Activated T-helper 1 cell treated with anti-CD3 and anti-CD28 coated beads, Interleukin-12 subunit alpha, Interleukin-12 subunit beta, Interleukin-2, Interleukin-4 antibody, amounts not matched to agents 30 ng/mL and 10 ng/mL and 1 ng/mL, durations not matched to agents 14 hours and 24 hours and 36 hours (primary cell): ENCODE data around the gene ETFA. TPM values are rescaled to one million over a fixed set of nuclear protein-coding genes. Genes with fewer than 3 reads are reported as not detected.

Experiments used
- DNase-seq: peaks from one replicate; pipeline ENCODE4 v3.0.0; 2021; ENCODE audit warnings: low spot score
- H3K27ac Mint-ChIP-seq: one replicate; pipeline ENCODE4 v1.8.0; 2021; ENCODE audit warnings: mild to moderate bottlenecking, mixed read lengths
- H3K27me3 Mint-ChIP-seq: one replicate; pipeline ENCODE4 v1.8.0; 2022; ENCODE audit warnings: mild to moderate bottlenecking, moderate library complexity, mixed read lengths; ENCODE audit not compliant: insufficient read depth
- H3K36me3 Mint-ChIP-seq: one replicate; pipeline ENCODE4 v1.8.0; 2021; ENCODE audit warnings: low read depth, mixed read lengths
- H3K4me1 Mint-ChIP-seq: one replicate; pipeline ENCODE4 v1.8.0; 2021; ENCODE audit warnings: low read depth, mixed read lengths
- H3K4me3 Mint-ChIP-seq: one replicate; pipeline ENCODE4 v1.8.0; 2021; ENCODE audit warnings: mild to moderate bottlenecking, moderate library complexity, mixed read lengths
- H3K9me3 Mint-ChIP-seq: one replicate; pipeline ENCODE4 v1.8.0; 2021; ENCODE audit warnings: mixed read lengths
- intact Hi-C: fragments of 100-400 bp; cut with micrococcal nuclease; formaldehyde crosslinking; loops from one replicate; pipeline ENCODE4 v1.15.1; 2024
- total RNA-seq: library from RNA; stranded (reverse); gene quantifications from 2 replicates; pipeline ENCODE4 v1.2.3, GENCODE V29; 2022

ETFA gene
- total RNA-seq, 1 donor from 2014 or later = 129 TPM

DNA sequence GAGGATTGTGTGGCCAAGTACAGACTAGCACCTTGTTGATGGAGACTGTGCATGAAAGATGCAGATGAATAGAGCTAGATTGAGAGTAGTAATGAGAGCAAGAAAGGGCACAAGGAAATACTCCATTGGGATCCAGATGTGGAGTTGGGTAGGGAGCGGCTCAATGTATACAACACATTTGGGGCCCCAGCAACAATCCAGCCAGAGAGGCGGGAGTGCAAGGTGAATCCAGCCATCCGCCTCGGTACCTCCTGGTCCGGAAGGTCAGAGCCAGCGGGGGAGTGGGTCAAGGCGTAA is 34.3 kb upstream of the ETFA start:
- H3K4me1 Mint-ChIP-seq = peaks cover 20% of the 10 kb centered on the region
- intact Hi-C loops = loop anchor here (10.0 kb wide), 2 partner anchors 229 to 281 kb away; no protein-coding TSS in a partner anchor
- peak overlapping the region; percentile 64 for H3K4me3 Mint-ChIP-seq
- no peaks in the 10 kb centered on the region for H3K9me3 Mint-ChIP-seq
- no peak for DNase-seq
- peaks cover 74% of the 10 kb centered on the region for H3K27me3 Mint-ChIP-seq
- H3K27ac Mint-ChIP-seq = peak overlapping the region; percentile 10
- H3K36me3 Mint-ChIP-seq = peaks cover 2% of the 10 kb centered on the region

DNA sequence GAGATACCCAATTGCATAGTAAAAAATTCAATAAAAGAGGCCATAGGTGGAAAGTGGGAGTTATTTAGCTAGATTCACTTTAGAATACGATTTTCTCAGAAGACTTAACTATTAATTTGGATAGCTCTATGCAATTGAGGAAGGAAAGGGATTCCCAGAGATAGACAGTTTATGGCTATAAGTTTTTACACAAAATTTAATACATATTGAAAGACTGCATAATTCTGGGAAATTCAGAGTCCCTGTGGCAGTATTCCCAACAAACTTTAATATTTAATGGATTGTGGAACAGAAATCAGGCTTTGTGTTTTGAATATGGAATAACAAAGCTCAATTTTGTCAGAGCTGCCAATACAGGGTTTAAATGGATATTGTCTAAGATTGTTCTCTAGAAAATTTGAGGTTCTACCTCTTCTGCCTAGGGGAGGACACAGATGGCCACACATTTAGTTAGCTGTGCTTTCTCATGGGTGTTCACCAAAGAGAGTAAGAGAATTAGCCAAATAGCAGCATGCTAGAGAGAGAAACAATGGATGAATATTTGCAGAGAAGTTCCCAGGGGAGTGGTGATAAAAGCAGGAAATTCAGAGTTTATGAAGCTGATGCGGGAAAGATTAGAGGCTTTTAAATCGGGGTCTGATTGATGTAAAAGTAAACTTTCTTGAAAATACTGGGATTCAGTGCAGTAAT is 33.8 kb upstream of the ETFA start:
- no peaks in the 10 kb centered on the region for H3K9me3 Mint-ChIP-seq
- intact Hi-C loops = loop anchor here (10.0 kb wide), 2 partner anchors 230 to 280 kb away; no protein-coding TSS in a partner anchor
- H3K27me3 Mint-ChIP-seq = peaks cover 75% of the 10 kb centered on the region
- peaks cover 4% of the 10 kb centered on the region for H3K36me3 Mint-ChIP-seq
- H3K4me3 Mint-ChIP-seq = peak overlapping the region; percentile 64
- peaks cover 25% of the 10 kb centered on the region for H3K4me1 Mint-ChIP-seq
- DNase-seq = no peak
- peak overlapping the region; percentile 10 for H3K27ac Mint-ChIP-seq

DNA sequence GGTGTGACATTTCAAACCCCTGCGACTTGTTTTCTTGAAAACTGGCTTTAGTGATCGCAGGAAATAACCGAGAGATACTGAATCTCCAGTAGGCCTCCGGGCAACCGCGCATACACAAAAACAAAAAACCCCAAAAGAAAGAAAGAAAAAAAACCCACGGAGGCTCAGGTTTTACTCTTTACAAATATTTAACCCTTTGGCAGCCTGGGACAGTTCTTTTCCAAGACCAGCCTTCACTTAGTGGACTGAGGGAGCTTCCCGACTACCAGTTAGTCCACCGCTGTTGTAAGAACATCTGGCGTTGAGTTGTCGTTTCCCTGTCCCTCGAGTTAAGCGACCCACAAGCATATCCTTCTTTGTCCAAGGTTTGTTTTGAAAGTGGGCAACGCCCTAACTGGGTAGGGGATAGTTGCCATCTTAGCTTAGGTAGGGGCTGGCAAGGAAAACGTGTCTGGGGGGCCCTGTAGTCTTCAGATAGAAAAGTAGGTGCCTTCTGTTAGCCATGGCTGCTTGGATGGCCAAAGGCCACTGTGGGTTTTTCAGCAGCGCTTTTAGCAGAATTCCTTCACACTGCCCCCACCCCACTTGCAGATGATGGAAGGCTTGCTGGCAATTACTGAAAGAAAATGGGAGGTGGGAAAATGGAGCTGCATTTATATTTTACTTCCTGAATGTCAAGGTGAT is 32.2 kb upstream of the ETFA start:
- H3K4me3 Mint-ChIP-seq = no peak overlapping the region
- peaks cover 9% of the 10 kb centered on the region for H3K36me3 Mint-ChIP-seq
- H3K27ac Mint-ChIP-seq = no peak overlapping the region
- H3K4me1 Mint-ChIP-seq = peaks cover 39% of the 10 kb centered on the region
- peaks cover 77% of the 10 kb centered on the region for H3K27me3 Mint-ChIP-seq
- H3K9me3 Mint-ChIP-seq = no peaks in the 10 kb centered on the region
- intact Hi-C loops = loop anchor here (10.0 kb wide), 2 partner anchors 231 to 279 kb away; no protein-coding TSS in a partner anchor
- DNase-seq = no peak

DNA sequence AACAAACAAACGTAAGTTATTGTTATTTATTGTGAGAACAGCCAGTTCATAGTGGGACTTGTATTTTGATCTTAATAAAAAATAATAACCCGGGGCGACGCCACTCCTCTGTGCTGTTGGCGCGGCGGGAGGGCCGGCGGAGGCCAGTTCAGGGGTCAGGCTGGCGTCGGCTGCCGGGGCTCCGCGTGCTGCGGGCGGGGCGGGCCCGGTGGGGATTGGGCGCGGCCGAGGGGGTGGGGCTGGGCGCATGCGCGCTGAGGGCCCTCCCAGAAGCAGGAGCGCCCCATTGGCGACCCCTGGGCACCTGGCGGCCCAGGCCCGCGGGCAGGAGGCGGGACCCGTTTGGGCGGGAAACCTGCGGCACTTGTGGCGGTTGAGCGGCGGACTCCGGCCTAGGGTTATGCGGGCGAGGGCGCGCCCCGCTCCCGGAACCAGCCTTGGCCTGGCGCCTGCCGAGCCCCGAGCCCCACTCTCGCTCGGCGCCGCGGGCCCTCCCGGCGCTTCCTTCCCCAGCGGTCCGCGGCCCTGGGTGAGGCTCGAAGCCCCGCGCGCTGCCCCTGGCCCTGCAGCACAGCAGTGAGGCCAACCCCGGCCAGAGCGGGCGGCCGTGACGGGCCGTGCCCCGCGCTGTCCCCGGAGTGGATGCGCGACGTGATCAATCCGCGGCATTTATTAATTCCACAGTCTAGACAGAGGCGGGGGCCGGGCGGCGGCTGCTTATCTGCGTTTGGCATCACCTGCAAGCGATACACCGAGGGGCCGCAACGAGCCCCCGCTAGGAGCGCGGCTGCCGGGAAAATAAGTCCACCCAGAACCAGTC is 31.3 kb upstream of the ETFA start:
- Mint-ChIP-seq H3K4me1 (peaks cover 42% of the 10 kb centered on the region), H3K4me3 (peak overlapping the region; percentile 58), H3K9me3 (no peaks in the 10 kb centered on the region), H3K27me3 (peaks cover 69% of the 10 kb centered on the region), H3K36me3 (peaks cover 8% of the 10 kb centered on the region), H3K27ac (no peak overlapping the region)
- no peak for DNase-seq
- intact Hi-C loops = loop anchor here (10.0 kb wide), 2 partner anchors 232 to 278 kb away; no protein-coding TSS in a partner anchor

DNA sequence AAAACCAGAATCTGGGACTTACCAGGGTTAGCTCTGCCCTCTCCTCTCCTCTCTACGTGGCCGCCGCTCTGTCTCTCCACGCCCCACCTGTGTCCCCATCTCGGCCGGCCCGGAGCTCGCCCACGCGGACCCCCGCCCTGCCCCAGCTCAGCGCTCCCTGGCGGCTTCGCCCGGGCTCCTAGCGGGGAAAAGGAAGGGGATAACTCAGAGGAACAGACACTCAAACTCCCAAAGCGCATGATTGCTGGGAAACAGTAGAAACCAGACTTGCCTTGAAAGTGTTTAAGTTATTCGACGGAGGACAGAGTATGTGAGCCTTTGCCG is 30.8 kb upstream of the ETFA start:
- Mint-ChIP-seq H3K4me1 (peaks cover 47% of the 10 kb centered on the region), H3K4me3 (peak overlapping the region; percentile 58), H3K36me3 (peaks cover 12% of the 10 kb centered on the region), H3K9me3 (no peaks in the 10 kb centered on the region), H3K27ac (peak overlapping the region; percentile 78), H3K27me3 (peaks cover 72% of the 10 kb centered on the region)
- DNase-seq = no peak
- intact Hi-C loops = loop anchor here (10.0 kb wide), 2 partner anchors 233 to 277 kb away; no protein-coding TSS in a partner anchor

DNA sequence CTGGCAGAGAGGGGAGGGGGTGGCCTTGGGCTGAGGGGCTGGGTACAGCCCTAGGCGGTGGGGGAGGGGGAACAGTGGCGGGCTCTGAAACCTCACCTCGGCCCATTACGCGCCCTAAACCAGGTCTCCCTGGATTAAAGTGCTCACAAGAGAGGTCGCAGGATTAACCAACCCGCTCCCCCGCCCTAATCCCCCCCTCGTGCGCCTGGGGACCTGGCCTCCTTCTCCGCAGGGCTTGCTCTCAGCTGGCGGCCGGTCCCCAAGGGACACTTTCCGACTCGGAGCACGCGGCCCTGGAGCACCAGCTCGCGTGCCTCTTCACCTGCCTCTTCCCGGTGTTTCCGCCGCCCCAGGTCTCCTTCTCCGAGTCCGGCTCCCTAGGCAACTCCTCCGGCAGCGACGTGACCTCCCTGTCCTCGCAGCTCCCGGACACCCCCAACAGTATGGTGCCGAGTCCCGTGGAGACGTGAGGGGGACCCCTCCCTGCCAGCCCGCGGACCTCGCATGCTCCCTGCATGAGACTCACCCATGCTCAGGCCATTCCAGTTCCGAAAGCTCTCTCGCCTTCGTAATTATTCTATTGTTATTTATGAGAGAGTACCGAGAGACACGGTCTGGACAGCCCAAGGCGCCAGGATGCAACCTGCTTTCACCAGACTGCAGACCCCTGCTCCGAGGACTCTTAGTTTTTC is 30.2 kb upstream of the ETFA start:
- peak overlapping the region; percentile 58 for H3K4me3 Mint-ChIP-seq
- H3K27ac Mint-ChIP-seq = peak overlapping the region; percentile 78
- peaks cover 77% of the 10 kb centered on the region for H3K27me3 Mint-ChIP-seq
- peaks cover 15% of the 10 kb centered on the region for H3K36me3 Mint-ChIP-seq
- no peak for DNase-seq
- intact Hi-C loops = loop anchor here (10.0 kb wide), 2 partner anchors 233 to 277 kb away; no protein-coding TSS in a partner anchor
- peaks cover 52% of the 10 kb centered on the region for H3K4me1 Mint-ChIP-seq
- H3K9me3 Mint-ChIP-seq = no peaks in the 10 kb centered on the region

DNA sequence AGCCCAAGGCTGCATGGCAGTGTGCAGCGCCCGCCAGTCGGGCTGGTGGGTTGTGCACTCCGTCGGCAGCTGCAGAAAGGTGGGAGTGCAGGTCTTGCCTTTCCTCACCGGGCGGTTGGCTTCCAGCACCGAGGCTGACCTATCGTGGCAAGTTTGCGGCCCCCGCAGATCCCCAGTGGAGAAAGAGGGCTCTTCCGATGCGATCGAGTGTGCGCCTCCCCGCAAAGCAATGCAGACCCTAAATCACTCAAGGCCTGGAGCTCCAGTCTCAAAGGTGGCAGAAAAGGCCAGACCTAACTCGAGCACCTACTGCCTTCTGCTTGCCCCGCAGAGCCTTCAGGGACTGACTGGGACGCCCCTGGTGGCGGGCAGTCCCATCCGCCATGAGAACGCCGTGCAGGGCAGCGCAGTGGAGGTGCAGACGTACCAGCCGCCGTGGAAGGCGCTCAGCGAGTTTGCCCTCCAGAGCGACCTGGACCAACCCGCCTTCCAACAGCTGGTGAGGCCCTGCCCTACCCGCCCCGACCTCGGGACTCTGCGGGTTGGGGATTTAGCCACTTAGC is 29.6 kb upstream of the ETFA start:
- peaks cover 74% of the 10 kb centered on the region for H3K27me3 Mint-ChIP-seq

DNA sequence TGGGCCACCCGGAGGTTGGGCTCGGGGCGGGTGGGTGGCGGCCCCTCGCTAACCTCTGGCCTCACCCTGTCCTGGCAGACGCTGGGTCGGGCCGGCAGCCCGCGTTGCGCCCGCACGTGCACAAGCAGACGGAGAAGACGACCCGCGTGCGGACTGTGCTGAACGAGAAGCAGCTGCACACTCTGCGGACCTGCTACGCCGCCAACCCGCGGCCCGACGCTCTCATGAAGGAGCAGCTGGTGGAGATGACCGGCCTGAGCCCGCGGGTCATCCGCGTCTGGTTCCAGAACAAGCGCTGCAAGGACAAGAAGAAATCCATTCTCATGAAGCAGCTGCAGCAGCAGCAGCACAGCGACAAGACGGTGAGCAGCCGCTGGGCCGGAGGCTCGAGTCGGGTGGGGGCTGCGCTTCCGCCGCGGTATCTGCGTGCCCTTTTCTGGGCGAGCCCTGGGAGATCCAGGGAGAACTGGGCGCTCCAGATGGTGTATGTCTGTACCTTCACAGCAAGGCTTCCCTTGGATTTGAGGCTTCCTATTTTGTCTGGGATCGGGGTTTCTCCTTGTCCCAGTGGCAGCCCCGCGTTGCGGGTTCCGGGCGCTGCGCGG is 29.0 kb upstream of the ETFA start:
- DNase-seq = no peak
- Mint-ChIP-seq H3K4me3 (peak overlapping the region; percentile 84), H3K27ac (peak overlapping the region; percentile 88), H3K36me3 (peaks cover 17% of the 10 kb centered on the region), H3K27me3 (peaks cover 72% of the 10 kb centered on the region), H3K9me3 (no peaks in the 10 kb centered on the region), H3K4me1 (peaks cover 57% of the 10 kb centered on the region)
- intact Hi-C loops = loop anchor here (10.0 kb wide), 2 partner anchors 235 to 275 kb away; no protein-coding TSS in a partner anchor

More for the DNA sequence above, 29.6 kb upstream of the ETFA start:
- DNase-seq = no peak
- intact Hi-C loops = loop anchor here (10.0 kb wide), 2 partner anchors 234 to 276 kb away; no protein-coding TSS in a partner anchor
- H3K4me3 Mint-ChIP-seq = peak overlapping the region; percentile 56
- H3K27ac Mint-ChIP-seq = no peak overlapping the region
- peaks cover 57% of the 10 kb centered on the region for H3K4me1 Mint-ChIP-seq
- H3K36me3 Mint-ChIP-seq = peaks cover 15% of the 10 kb centered on the region
- no peaks in the 10 kb centered on the region for H3K9me3 Mint-ChIP-seq

DNA sequence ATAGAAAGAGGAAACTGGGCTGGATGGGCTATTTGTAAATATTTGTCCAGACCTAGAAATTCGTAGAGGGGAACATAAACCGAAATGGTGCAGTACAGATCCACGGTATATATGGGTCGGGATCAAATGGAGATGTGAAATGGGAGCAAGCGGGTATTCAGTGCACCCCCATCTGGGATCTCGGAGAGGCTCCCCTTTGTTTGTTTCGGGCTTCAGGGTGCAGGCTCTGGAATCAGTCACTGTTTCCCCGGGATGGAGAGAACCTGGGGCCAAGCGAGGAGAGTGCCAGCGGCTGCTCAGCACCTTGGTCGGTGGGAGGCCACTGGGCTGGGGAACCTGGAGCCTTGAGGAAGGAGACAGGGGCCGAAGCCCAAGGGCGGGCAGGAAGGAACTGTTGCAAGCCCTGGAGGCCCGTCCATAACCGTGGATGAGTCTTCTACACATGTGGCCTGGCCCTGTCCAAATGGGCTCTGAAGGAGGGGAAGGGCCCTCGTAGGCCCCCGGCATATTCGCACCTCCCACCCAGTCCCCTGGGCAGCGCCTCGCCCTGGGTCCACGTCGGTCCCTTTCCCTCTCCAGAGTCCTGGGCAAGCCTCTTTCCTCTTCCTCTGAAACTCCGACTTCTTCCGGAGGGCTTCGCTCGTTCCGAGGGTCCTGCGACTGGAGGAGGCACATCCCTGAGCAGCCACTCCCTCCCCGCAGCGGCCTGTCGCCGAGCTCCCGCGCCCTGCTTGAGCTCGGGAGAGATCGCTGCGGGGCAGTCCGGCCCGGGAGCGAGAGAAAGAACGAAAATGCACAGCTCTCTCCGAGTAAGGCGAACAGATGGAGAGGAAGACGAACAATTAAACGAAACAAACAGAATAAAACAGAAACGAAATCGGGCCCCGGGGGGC is 28.3 kb upstream of the ETFA start:
- Mint-ChIP-seq H3K9me3 (no peaks in the 10 kb centered on the region), H3K27ac (peak overlapping the region; percentile 88), H3K27me3 (peaks cover 71% of the 10 kb centered on the region), H3K4me3 (peak overlapping the region; percentile 84), H3K4me1 (peaks cover 60% of the 10 kb centered on the region), H3K36me3 (peaks cover 17% of the 10 kb centered on the region)
- intact Hi-C loops = loop anchor here (5.0 to 10.0 kb wide), 4 partner anchors 235 to 528 kb away; no protein-coding TSS in a partner anchor
- DNase-seq = no peak

DNA sequence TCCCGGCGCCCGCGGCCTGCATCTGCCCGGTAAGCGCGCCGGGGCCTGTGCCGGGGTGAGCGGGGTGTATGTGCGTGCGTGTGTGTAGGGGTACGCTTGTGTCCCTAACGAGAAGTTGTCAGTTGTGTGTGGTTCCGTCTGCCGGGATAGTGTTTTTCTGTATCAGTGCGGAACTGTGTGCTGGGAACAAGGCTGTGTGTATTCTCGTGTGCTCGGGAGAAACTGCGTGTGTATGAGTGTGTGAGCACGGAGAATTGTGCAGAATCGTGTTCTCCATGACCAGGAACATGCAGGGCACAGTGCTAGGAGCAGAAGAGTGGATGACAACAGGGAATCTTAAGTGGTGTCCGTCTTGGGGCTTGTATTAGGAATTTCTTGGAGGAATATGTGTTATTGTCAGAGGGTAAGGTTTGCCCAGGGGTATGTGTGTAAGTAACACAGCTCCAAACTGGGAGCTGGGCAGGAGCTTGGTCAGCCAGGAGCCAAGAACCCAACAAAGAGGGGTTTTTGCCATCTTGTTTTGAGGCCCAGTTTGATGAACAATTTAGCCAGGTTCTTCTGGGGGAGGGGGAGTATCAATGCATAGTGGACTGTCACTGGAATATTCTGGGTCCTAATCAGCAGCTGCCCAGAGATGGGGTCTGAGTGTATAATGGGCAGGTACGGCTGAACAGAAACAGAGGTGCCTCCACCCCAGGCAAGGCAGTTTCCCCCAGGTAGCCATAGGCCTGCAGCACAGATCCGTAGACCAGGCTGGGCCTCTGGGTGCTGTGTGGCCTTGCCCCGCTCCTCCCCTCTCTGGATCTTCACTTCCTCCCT is 27.4 kb upstream of the ETFA start:
- Mint-ChIP-seq H3K4me1 (peaks cover 66% of the 10 kb centered on the region), H3K36me3 (peaks cover 17% of the 10 kb centered on the region), H3K4me3 (peak overlapping the region; percentile 84), H3K9me3 (no peaks in the 10 kb centered on the region), H3K27ac (peak overlapping the region; percentile 84), H3K27me3 (peaks cover 69% of the 10 kb centered on the region)
- DNase-seq = no peak
- intact Hi-C loops = loop anchor here (5.0 to 10.0 kb wide), 2 partner anchors 316 to 529 kb away; no protein-coding TSS in a partner anchor
